Measurements from ENCODE around the gene ATP6V0E1.
A peak's percentile ranks its signal among the peaks of the same experiment; 100 is the strongest.

ATP6V0E1 gene

GRCh38 chr5:172954751-172955159 lies 28.8 kb upstream of the ATP6V0E1 start:
- Histone ChIP-seq H3K27ac (peak overlapping the region in 3 of 21 experiments; percentile 11 to 44 (median 39)), H3K4me3 (no peak overlapping the region)

- no peak overlapping the region for H3K27ac ChIP-seq
- no peak overlapping the region for H3K4me3 ChIP-seq
Measured at GRCh38 chr5:172956228-172956627, 27.3 kb upstream of the ATP6V0E1 start.

DNA sequence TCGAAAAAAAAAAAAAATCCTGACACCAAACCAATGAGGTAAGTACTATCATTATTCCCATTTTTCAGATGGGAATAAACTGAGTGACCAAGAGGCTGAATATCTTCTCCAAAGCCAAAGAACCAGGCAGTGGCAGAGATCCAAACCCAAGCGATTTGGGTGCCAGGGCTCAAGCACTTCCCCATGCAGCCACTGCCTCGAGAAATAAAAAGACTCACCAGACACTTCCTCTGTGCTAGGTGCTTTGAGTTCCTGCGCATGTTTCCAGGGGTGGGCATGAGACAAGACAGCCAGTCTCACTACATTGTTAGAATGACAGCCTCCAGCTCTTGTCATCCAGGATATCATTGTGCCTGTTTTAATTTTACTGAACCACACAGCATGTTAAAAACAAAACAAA lies 26.6 kb upstream of the ATP6V0E1 start:
- Histone ChIP-seq H3K4me3 (no peak overlapping the region), H3K27ac (no peak overlapping the region)

GRCh38 chr5:172957458-172957857 lies 26.1 kb upstream of the ATP6V0E1 start:
- Histone ChIP-seq H3K4me3 (no peak overlapping the region), H3K27ac (no peak overlapping the region)

GRCh38 chr5:172958331-172959046 lies 25.1 kb upstream of the ATP6V0E1 start:
- H3K27ac ChIP-seq, result peak overlapping the region in 20 of 21 experiments; percentile 78 to 94 (median 89)
- H3K4me3 ChIP-seq, result peak overlapping the region; percentile 59 to 96 (median 91)

GRCh38 chr5:172959824-172960799 lies 23.5 kb upstream of the ATP6V0E1 start:
- H3K4me3 ChIP-seq, result peak overlapping the region; percentile 59 to 96 (median 91)
- peak overlapping the region in 20 of 21 experiments; percentile 78 to 94 (median 89) for H3K27ac ChIP-seq

- peak overlapping the region in 1 of 21 experiments; percentile 37 for H3K27ac ChIP-seq
- no peak overlapping the region for H3K4me3 ChIP-seq
Measured at GRCh38 chr5:172969921-172970320, 13.7 kb upstream of the ATP6V0E1 start.

DNA sequence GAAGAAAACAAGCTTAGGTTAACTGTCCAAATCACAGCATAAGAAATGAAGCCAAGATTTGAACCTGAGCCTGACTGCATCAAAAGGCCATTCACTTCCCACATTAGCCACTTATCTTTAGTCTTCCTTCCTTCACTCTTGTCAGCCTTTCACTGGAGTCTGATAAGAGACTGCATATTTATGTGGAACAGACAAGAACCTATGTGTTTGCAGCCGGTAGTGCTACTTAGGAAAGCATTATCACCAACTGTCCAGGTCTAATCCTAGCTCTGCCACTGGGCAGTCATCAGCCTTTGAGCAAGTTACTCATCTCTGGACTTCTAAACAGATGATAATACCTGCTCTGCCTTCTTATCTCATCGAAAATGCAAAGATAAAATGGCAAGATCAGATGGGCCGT lies 12.1 kb upstream of the ATP6V0E1 start:
- no peak overlapping the region for H3K4me3 ChIP-seq
- no peak overlapping the region for H3K27ac ChIP-seq

DNA sequence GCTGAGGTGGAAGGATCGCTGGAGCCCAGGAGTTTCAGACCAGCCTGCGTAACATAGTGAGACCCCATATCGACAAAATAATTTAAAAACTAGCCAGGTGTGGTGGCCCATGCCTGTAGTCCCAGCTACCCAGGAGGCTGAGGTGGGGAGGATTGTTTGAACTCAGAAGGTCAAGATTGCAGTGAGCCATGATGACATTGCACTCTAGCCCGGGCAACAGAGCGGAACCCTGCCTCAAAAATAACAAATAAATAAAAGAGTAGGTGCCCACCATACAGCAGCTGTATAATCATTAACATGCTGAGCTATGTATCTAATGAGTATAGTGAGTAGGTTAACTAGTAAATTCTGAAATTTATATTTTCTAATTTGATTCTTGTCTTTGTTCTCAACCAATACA lies 11.0 kb upstream of the ATP6V0E1 start:
- Histone ChIP-seq H3K4me3 (no peak overlapping the region), H3K27ac (no peak overlapping the region)

- no peak overlapping the region for H3K27ac ChIP-seq
- H3K4me3 ChIP-seq, result no peak overlapping the region
Measured at GRCh38 chr5:172973127-172973916, 10.2 kb upstream of the ATP6V0E1 start.

- Histone ChIP-seq H3K4me3 (no peak overlapping the region), H3K27ac (no peak overlapping the region)
Measured at GRCh38 chr5:172973931-172974330, 9.6 kb upstream of the ATP6V0E1 start.

GRCh38 chr5:172975289-172975688 lies 8.3 kb upstream of the ATP6V0E1 start:
- no peak overlapping the region for H3K27ac ChIP-seq

GRCh38 chr5:172979778-172980177 lies 3.8 kb upstream of the ATP6V0E1 start:
- no peak overlapping the region for H3K27ac ChIP-seq
- no peak overlapping the region for H3K4me3 ChIP-seq

More at GRCh38 chr5:172975289-172975688, 8.3 kb upstream of the ATP6V0E1 start:
- no peak overlapping the region for H3K4me3 ChIP-seq

- H3K27ac ChIP-seq, result no peak overlapping the region
Measured at GRCh38 chr5:172981931-172982330, 1.6 kb upstream of the ATP6V0E1 start.

DNA sequence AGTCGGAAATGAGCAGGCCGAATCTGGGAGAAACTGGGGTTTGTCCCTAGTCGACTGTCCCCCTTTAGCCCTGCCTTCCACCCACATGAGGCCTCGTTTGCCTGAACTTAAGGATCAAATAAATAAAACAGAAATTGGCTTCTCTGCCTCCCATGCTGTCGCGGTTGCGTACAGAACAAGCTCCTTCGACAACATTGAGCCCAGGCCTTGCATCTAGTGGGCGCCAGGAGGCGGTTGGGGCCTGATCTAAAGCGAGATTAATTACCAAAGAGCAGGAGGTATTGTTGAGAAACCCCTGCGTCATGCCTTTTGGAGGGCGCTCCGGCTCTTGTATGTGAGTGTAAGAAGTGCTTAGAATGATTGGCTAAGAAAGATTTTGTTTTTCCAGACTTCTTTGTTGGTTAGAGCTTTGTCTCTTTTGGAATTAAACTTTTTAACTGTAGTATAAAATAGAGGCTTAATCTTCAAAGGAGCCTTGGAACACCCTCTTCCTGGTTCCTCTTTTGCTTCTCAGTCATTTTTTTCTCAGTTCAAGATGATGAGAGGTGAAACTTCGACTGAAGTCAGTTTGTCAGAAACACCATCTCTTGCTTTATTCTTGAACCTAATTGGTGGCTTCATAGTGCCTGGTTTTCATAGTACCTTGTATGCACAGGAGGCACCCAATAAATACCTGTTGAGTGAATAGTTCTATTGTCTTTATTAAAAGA lies 828 bp downstream of the ATP6V0E1 start:
- Histone ChIP-seq H3K4me3 (peak overlapping the region; percentile 85 to 100 (median 89)), H3K27ac (peak overlapping the region; percentile 55 to 99 (median 92))

More at GRCh38 chr5:172981931-172982330, 1.6 kb upstream of the ATP6V0E1 start:
- H3K4me3 ChIP-seq, result no peak overlapping the region

GRCh38 chr5:172985596-172985995 lies 2.0 kb downstream of the ATP6V0E1 start:
- peak overlapping the region in 2 of 21 experiments; percentile 4 to 44 for H3K27ac ChIP-seq
- no peak overlapping the region for H3K4me3 ChIP-seq

GRCh38 chr5:172988276-172988675 lies 4.7 kb downstream of the ATP6V0E1 start:
- H3K27ac ChIP-seq, result no peak overlapping the region
- no peak overlapping the region for H3K4me3 ChIP-seq

DNA sequence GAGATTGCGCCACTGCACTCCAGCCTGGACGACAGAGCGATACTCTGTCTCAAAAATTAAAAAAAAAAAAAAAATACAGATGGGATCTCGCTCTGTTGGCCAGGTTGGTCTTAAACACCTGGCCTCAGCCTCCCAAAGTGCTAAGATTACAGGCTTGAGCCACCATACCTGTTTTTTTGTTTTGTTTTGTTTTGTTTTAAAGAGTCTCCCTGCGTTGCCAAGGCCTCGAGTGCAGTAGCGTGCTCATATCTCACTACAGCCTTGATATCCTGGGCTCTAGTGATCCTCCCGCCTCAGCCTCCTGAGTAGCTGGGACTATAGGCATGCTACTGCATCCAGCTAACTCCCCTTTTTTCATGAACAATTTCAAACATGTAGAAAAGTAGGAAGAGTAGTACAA lies 7.2 kb downstream of the ATP6V0E1 start:
- no peak overlapping the region for H3K27ac ChIP-seq
- H3K4me3 ChIP-seq, result no peak overlapping the region

DNA sequence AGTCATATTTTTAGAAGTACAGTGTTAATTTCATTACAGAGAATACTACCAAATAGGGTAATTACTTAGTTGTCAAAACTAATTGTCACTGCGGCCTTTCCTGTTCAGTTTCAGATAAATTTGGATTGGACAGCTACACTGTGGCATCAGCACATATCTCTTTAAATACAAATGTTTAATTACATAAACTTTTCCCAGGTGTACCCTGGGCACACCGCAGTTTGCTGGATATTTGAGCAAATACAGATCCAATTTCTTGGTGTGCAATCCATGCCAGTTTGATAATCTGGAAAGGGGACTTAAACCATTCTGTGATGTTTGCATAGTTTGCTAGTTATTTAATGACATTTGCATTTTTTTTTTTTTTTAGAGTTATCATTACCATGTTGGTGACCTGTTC lies 10.8 kb downstream of the ATP6V0E1 start:
- Histone ChIP-seq H3K27ac (no peak overlapping the region), H3K4me3 (no peak overlapping the region)

All from skin epidermis (tissue), 12 donors.